Head of caudate nucleus (tissue), 42 donors: ENCODE results near the gene TMA7B.

ENCODE experiments used
- DNase-seq, 42 donors: peaks; one replicate each; pipeline versions ENCODE4 v3.0.0 to v3.0.0-alpha.2; 2020 to 2021; ENCODE audit warnings: mixed read lengths in 7 of 42
- intact Hi-C: fragments of 100-400 bp; cut with DNase I; formaldehyde crosslinking; loops from one replicate; pipeline ENCODE4 v1.15.0; 2022

TMA7B gene

DNA sequence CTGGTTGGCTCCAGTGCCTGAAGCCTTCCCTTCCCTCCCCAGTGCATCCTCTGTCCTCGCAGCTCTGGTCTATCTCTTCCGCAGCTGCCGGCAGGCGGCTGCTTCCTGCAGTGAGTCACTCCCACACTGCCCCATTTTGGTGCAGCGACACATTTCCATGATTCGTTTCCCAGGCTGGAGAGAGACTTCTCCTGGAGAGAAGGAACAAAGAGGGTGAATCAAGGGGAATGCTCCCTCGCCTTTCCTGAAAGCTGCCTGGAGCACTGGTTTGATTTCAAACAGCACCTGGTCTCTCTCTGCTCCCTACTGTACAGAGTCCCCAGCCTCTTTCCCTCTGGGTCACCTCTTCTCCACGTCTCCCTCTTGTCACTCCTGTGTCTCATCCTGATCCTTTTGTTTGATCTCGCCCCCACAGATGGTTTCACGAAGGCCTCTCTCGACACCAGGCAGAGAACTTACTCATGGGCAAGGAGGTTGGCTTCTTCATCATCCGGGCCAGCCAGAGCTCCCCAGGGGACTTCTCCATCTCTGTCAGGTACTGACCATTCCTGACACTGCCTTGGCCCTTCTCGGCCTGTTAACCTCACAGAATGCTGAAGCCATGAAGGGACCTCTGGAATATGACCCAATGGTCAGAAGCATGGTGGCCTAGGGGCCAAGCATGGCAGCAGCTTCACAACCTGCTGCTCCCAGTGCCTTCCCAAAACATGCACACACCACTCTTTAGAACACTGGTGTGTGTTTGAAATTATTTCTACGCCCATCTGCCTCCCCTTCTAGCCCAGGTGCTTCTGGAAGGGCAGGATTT is at the start of gene TMA7B:
Gene TMA7B (plus strand): TSS at position 758 of the 808 bp plus-strand sequence. CDS start 3,978 bp downstream, outside the sequence.
- intact Hi-C loops = no loop called here
- DNase-seq = peak in 39 of 42 donors; percentile 15 to 82 (median 48)

DNA sequence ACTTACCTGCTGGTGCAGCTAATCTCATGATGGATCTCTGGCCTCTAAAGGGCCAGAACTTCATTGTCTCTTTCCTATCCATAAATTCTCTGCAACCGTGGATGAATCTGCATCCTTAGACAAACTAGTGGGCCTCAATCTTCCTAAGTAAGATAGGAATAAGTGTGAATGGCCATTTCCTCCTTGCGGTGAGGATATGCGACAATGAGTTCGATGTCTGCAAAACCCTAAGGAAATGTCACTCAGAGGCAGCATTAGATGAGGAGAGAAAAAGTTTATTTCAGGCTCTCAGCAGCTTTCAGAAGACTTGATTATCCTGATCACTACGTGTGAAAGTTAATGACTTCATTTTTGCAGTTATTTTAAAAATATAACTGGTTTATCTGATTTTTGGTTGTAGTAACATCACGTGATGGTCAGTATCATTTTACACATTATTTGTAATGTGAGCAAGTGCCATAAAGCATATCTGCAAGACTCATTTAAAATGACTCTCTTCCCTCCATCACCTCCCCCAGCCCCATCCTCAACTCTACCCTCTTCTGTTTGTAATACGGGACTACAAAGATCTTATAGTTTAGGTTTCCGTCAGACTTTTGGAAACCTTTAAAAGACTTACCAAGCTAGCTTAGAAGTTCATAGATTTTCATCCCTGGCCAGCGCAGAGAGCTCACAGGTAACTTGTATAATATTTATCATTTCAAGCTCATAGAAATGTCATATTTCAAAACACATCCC is 49.2 kb upstream of the TMA7B start:
- intact Hi-C loops = no loop called here

DNA sequence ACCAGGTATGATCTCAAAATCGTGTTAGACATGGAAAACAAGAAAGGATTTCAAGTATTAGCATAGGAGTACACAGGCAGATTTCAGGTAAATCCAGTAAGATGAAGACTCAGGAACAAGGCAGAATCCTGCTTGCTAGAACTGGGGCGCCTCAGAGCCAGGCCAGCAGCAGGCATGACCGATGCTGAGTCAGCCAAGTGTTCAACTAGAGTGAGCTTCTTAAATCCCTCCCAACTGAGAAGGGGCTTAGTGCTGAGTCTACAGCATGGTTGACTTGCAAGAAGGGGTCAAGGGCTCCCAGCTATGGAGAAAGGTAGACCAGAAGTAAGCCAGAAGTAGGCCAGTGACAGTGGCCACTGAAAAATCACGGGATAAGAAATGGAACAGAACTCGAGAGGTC is 46.9 kb upstream of the TMA7B start:
- intact Hi-C loops = no loop called here
- DNase-seq = no peak

More for the DNA sequence above, 49.2 kb upstream of the TMA7B start:
- DNase-seq = no peak

DNA sequence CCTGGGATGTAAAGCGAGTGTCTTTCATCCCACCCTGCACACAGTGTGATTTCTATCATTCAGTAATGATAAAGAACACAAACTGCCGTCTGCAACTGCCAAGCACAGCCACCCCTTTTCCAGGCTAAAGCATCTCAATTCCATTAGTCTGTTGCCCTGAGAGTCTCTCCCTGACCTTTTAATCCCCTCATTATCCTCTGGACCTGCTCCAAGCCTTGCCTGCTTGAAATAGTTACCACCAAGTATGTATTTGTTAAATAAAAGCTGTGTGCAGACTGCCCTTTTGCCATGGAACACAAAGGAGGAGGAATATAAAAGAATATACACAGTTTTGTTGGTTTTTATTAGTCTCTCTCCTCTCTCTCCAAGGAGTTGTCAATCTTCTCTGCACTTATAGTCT is 46.3 kb upstream of the TMA7B start:
- DNase-seq = no peak
- intact Hi-C loops = no loop called here

DNA sequence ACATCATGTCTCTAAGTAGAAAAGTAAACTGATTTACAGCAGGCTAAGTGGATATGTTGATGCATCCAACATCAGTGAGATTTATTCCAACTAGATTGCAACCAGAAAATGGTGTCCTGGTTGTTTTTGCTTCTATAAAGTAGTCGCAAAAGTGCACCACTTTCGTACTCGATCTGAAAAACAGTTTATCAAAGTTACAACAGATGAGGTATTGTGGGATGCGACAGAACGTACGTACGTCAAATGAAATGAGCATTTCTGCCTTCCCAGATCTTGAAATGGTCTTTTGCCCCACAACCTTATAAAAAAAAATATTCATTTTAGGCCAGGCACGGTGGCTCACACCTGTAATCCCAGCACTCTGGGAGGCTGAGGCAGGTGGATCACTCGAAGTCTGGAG is 45.6 kb upstream of the TMA7B start:
- intact Hi-C loops = no loop called here
- DNase-seq = no peak

DNA sequence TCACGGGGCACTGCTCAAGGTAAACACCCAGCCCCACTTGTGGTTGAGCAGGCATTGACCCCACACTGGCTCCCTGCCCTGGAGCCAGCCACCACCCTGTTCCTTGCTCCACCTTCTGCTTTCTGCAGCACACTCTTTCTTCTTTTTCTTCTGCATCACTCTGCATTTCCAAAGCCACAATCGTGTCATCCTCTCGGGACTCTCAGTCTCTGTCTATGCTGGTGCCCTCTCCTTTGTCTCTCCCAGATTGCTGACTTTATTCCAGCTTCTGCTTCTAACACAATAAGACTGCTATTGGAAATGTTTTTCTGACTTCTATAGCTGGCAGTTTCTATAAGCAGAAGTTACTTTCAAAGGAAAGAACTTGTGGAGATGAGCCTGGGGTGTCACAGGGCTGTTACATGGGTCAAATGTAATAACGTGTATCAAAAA is 44.9 kb upstream of the TMA7B start:
- no peak for DNase-seq
- intact Hi-C loops = no loop called here

DNA sequence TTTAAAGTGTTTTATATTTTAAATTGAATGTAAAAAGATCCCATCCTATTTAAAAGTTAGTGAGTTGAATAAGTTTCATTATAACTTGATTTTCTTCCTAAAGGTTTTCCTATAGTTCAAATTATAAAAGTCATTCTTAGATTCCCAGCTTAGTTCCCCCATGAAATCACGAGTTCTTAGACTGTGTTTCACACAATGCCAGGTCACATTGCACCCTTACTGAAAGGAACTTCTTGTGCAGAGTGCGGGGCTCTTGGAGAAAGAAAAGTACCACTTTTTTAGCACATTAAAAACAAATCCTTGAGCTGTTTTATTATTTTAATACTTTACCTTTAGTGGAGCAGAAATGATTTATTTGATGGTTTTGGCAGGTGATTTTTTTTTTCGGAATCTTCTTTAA is 43.7 kb upstream of the TMA7B start:
- DNase-seq = no peak
- intact Hi-C loops = no loop called here

DNA sequence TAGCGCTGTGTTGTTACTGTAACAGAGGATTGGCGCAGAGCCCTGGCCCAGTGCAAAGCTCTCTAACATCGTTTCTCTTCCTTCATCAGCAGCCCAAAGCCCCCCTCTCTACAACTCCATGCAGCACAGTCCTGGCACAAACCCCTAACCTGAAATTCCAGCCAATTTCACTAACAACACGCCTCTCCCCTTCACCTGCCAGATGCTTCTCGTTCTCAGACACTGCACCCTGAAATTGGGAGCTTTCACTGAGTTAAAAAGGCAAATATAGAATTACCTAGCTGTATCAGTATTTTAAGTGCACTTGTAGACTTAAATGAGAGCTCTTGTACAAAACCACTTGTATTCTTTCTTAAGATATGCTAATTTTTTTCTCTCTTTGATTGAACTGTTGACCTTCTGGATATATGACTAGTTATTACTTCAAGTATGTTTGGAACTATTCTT is 43.0 kb upstream of the TMA7B start:
- DNase-seq = no peak
- intact Hi-C loops = no loop called here

DNA sequence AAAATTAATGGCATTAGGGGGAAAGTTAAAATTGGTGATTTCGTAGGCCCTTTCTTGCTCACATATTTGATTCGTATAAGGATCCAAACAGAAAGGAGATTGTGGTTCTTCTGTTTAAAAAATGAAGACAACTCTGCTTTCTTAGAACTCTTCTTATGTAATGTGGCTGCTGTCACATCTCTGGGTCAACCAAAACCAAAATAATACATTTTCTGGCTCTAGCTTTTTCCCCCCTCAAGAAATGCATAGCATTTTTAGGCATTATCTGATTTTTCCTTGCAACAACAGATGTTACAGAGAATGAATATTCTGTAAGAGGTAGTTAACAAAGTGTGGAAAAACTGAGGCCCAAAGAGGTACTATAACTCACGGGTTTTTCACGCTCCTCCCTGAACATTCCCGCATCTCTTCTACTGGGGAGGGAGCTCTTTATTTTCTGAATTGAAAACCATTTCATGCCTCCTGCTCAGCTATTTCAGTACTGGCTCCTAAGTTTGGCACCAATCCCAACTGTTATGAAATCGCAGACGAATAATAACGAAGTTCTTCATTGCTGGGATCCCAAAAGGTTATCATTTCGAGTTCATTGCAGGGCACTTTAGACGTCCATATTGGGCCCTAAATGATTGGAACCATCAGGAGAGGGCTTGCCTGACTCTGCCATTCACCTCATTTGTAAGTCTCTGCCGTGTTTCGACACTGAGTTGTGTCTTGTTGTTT is 42.3 kb upstream of the TMA7B start:
- peak in 5 of 42 donors; percentile 10 to 52 (median 19) for DNase-seq

DNA sequence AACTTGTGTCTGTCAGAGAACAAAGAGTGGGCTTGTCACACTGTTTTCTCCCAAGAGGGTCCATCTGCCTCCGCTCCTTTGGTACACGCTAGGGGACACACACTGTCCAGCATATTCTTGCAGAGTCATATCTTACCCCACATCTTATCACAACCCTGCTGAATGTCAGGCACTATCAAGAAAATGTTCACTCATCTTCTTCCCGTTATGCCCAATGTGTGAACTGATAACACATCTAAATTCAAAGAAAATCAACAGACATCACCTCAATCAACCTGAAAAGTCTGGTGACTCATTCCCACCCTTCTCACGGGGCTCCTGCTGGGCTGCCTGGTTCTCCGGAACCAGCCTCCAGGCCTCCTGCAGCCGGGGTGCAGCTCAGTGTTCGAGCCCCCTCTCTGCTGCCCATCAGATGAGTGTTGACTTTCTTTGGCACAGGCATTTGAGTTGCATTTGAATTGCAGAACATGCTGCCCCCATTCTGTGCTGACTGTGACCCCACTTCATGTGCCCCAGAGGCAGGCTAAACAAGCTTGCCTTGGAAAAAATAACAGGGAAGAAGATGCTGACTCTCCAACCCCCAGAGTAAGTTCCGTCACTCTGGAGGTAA is 40.0 kb upstream of the TMA7B start:
- no peak for DNase-seq
- intact Hi-C loops = no loop called here

More for the DNA sequence above, 42.3 kb upstream of the TMA7B start:
- intact Hi-C loops = no loop called here

DNA sequence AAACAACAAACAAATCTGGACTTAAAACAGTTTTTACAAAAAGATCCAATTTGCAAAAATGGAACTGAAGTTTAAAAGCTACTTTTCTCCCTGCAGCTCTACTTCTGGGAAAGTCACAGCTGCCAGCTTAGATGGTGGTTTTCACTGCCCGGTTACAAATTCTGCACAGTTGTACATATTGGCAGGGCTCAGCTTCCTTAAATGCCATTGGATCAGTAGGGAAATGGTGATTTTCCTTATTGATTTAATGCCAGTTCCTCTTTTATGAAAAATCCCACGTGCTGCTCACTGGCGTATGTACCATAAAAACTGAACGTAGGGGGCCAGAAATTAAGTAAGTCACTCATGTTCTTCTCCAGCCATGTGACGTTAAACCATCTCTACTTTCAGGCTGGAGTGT is 36.5 kb upstream of the TMA7B start:
- intact Hi-C loops = no loop called here
- no peak for DNase-seq

DNA sequence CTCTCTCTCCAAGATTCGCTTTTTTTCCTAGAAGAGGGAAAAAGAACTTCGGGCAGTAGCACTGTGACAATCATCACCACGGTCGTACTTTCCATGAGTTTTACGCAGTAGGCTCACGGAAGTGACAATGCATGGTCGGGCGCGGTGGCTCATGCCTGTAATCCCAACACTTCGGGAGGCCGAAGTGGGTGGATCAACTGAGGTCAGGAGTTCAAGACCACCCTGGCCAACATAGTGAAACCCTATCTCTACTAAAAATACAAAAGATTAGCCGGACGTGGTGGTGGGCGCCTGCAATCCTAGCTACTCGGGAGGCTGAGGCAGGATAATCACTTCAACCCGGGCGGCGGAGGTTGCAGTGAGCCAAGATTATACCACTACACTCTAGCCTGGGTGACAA is 35.9 kb upstream of the TMA7B start:
- intact Hi-C loops = no loop called here
- DNase-seq = no peak

DNA sequence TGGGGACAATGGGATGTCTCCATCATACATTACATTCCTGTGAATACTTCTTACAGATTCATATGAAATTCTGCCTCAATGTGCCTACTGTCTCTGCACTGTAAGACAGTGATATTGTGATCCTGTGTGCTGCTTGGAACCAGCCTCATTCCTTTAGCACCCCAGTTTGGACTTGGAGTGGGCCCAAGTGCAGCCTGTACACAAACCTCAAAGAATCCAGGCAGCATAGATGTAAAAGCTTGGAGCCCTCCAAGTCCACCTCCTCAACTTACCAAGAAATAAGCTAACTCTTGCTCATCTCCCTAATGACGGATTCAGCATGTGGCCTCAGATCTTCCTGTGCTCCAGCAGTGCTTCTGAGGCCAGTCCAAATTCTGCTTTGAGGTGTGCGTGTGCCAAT is 34.9 kb upstream of the TMA7B start:
- intact Hi-C loops = no loop called here
- DNase-seq = no peak

DNA sequence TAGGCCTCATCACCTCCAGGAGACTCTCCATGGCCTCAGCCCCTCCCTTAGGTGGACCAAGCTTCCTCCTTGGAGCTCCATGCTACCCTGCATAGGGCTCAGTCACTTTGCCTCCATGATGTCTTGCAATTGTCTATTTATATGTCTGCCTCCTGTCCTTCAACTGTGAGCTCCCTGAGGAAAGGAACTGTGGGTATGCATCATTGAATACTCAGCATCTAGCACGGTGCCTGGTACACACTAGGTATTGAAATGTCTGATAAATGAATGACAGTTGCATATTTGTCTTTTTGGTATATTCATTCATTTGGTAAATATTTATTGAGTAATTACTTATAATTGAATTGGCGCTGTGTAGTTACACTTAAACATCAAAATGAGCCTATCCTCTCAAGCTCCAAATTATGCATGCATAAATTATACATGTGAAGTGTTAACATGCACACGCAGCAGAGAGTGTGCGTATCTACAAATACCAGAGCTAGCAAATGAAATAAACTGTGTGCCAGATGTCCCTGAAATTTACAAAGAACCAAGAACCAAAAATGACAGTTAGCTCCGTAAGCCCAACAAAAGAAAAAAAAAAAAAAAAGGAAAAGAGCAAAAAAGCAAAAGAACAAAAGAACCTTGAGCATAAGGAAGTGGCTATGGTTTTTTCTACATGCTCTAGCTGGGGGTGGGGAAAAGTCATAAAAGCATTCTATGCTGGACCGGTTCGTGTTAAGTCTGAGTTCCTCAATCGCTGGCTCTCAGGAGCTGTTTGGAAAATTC is 34.1 kb upstream of the TMA7B start:
- DNase-seq = no peak
- intact Hi-C loops = no loop called here

DNA sequence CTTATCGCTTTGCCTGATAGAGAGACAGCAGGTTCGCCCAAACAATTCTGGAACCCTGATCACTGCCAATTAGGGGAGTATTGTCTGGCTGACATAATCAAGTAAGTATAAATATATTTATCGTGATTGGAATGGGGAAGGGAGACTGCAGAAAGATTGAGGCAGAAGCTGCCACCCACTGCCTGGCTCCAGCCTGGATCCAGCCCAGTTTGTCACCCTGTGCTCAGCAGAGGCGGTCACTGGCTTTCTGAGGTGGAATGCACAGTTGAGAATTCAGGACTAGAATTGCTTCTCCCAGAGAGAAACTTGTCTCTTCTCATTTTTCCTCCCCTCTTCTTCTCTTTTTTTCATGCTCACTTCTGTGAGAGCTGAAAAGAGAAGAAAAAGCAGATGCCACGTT is 33.4 kb upstream of the TMA7B start:
- no peak for DNase-seq
- intact Hi-C loops = no loop called here

DNA sequence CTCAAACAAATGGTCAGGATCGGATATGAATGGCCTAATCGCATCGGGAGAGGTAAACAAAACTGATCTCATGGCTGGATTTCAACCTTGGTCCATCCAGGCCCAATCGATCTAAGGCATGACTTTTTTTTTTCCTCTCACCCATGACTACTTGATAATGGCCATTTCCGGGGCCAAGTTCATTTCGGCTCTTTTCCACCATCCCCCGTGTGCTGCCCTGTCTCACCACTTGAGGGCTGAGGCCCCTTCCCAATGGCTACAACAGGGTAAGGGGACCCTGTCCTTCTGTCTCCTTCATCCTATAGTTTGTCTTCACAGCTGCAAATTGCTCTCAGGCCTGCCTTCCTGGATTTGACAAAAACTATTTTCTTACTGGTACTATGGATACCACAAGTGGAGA is 32.7 kb upstream of the TMA7B start:
- intact Hi-C loops = no loop called here
- DNase-seq = no peak

DNA sequence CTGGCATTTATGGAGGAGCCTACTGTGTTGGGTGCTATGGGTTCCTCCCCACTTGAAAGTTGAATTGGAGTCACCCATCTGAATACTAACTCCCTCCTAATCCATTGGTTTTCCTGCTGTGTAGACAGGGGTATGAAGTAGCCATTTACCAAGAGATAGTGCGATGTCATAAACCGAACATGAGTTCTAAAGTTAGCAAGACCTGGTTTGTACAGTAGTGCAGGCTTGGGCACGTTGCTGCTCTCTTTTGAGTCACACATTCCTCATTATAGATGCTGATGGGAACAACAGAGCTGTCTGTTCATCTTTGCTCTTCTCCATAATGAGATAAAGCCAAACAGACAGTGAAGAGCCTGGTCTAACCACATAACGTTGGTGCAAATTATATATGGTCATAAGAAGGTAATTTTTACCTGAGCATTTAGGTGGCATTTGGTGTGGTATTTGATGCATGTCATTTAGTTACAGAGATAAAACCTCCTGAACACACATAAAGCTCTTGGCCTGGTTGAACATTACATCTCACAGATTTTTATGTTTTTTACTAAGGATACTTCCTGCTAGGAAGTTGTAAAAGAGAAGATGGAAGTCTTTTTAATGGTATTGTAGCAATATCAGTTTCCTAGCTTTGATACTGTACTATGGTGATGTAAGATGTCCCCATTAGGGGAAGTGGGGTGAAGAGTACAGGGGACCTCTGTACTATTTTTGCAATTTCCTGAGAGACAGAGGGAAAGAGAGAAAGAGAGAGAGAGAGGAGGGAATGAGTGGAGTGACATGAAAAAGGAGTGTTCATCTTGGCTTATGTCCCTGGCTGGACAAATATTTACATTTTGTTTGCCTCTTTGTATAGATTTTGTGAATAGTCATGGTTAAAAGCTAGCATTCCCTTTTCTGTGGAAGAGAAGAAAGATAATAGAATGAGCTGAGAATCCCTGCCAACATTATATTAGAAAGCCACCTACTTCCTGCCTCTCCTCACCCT is 31.4 kb upstream of the TMA7B start:
- no peak for DNase-seq
- intact Hi-C loops = no loop called here

DNA sequence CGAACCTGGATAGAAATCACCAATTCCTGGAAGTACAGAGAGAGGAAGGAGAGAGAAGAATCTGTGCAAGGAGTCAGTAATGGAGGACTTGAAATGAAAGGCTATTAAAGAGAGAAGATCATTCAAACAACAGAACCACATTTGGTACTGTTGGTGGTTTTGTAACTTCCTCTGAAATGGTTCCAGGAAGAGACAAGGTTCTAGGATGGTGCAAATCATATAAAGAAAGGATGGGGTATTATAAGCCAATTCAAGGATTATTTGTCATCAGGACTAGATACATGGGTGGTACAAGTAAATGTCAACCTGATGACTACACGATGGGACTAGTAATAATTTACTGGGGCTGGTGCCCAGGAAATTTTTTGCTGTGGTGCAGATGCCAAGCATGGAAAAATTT is 28.9 kb upstream of the TMA7B start:
- DNase-seq = no peak
- intact Hi-C loops = no loop called here
